SK-N-SH (cell line): ENCODE measurements around the gene DZIP1. TPM values are rescaled to one million over a fixed set of nuclear protein-coding genes. Genes with fewer than 3 reads are reported as not detected.

Experiments
- CTCF ChIA-PET: fragments of 300-600, 350-600 bp; formaldehyde crosslinking; extraction: SDS; loops from one replicate; lab custom pipeline; 2021; lab: Yijun Ruan, JAX
- POLR2A ChIA-PET: fragments of 350-600 bp; sonication (Branson Sonifier 250); formaldehyde crosslinking; extraction: SDS; loops from one replicate; lab custom pipeline; 2020; ENCODE audit warnings: antibody characterized with exemption, inconsistent platforms; lab: Yijun Ruan, JAX
- DNase-seq: peaks from one replicate; pipeline ENCODE4 v3.0.0; 2012
- H2AFZ ChIP-seq: fragments of 200-600 bp; sonication (generic); 2 replicates; pipeline ENCODE4 v1.8.1; 2016; ENCODE audit warnings: antibody characterized with exemption, mild to moderate bottlenecking, low read depth
- H3F3A ChIP-seq: fragments of 200-600 bp; sonication (generic); replicated peaks from 2 replicates; pipeline ENCODE3; 2016; ENCODE audit warnings: antibody characterized with exemption, mild to moderate bottlenecking; ENCODE audit not compliant: insufficient read depth
- H3K27ac ChIP-seq, 2 experiments: fragments of 200-500 bp in 1 of 2; fragments of 200-600 bp in 1 of 2; sonication (Bioruptor generic) in 1 of 2; sonication (generic), shearing (Covaris generic) in 1 of 2; 2 replicates each; pipeline versions ENCODE4 v1.5.1 to v1.6.1; 2014 to 2016; ENCODE audit warnings: low read depth in 2 of 2, inconsistent platforms in 1 of 2, low read length in 1 of 2, mild to moderate bottlenecking in 1 of 2, mixed read lengths in 1 of 2
- H3K27me3 ChIP-seq: fragments of 200-600 bp; sonication (generic), shearing (Covaris generic); 2 replicates; pipeline ENCODE4 v1.6.1; 2016; ENCODE audit warnings: mixed run types; ENCODE audit not compliant: insufficient read depth
- H3K36me3 ChIP-seq, 2 experiments: fragments of 200-500 bp in 1 of 2; fragments of 200-600 bp in 1 of 2; sonication (Bioruptor generic) in 1 of 2; sonication (generic) in 1 of 2; replicated peaks in 1 of 2; 2 replicates each; pipeline versions ENCODE3 to v1.5.1; 2014 to 2016; ENCODE audit warnings: low read length in 1 of 2, mild to moderate bottlenecking in 1 of 2; ENCODE audit not compliant: insufficient read depth in 2 of 2, control insufficient read depth in 1 of 2
- H3K4me1 ChIP-seq, 2 experiments: fragments of 200-500 bp in 1 of 2; fragments of 200-600 bp in 1 of 2; sonication (Bioruptor generic) in 1 of 2; sonication (generic), shearing (Covaris generic) in 1 of 2; 2 replicates each; pipeline versions ENCODE4 v1.5.1 to v1.6.1; 2014 to 2016; ENCODE audit warnings: low read depth in 1 of 2, low read length in 1 of 2, mixed run types in 1 of 2; ENCODE audit not compliant: insufficient read depth in 2 of 2, control insufficient read depth in 1 of 2
- H3K4me2 ChIP-seq: fragments of 200-600 bp; sonication (generic), shearing (Covaris generic); 2 replicates; pipeline ENCODE4 v1.6.1; 2017; ENCODE audit warnings: mixed run types
- H3K4me3 ChIP-seq, 2 experiments: fragments of 200-500 bp in 1 of 2; fragments of 200-600 bp in 1 of 2; sonication (Bioruptor generic) in 1 of 2; sonication (generic), shearing (Covaris generic) in 1 of 2; 2 replicates each; pipeline versions ENCODE4 v1.5.1 to v1.8.1; 2014 to 2016; ENCODE audit warnings: low read depth in 2 of 2, inconsistent platforms in 1 of 2, low read length in 1 of 2, mild to moderate bottlenecking in 1 of 2, mixed read lengths in 1 of 2, moderate library complexity in 1 of 2
- H3K79me2 ChIP-seq: fragments of 200-600 bp; sonication (generic); 2 replicates; pipeline ENCODE4 v1.8.1; 2017; ENCODE audit warnings: mild to moderate bottlenecking; ENCODE audit not compliant: insufficient read depth
- H3K9ac ChIP-seq: fragments of 200-600 bp; sonication (generic); 2 replicates; pipeline ENCODE4 v1.6.1; 2017; ENCODE audit warnings: mixed run types
- H3K9me2 ChIP-seq: fragments of 200-600 bp; sonication (generic); 2 replicates; pipeline ENCODE4 v1.6.1; 2017; ENCODE audit warnings: mixed run types
- H3K9me3 ChIP-seq: fragments of 200-600 bp; sonication (generic); 2 replicates; pipeline ENCODE4 v1.6.1; 2017; ENCODE audit warnings: mixed run types, mild to moderate bottlenecking, moderate library complexity
- H4K20me1 ChIP-seq: fragments of 200-600 bp; sonication (generic); 2 replicates; pipeline ENCODE4 v1.6.1; 2017; ENCODE audit warnings: mild to moderate bottlenecking, mixed run types; ENCODE audit not compliant: insufficient read depth
- EP300 ChIP-seq, 2 experiments: IDR thresholded peaks; 2 replicates each; pipeline versions ENCODE4 v1.4.0 to v1.6.1; 2012; ENCODE audit warnings: borderline replicate concordance in 1 of 2, low read depth in 1 of 2, low read length in 1 of 2
- FOSL2 ChIP-seq: IDR thresholded peaks from 2 replicates; pipeline ENCODE4 v1.4.0; 2012; ENCODE audit warnings: low read depth, mild to moderate bottlenecking, moderate library complexity, borderline replicate concordance
- FOXM1 ChIP-seq: IDR thresholded peaks from 2 replicates; pipeline ENCODE4 v1.4.0; 2012; ENCODE audit warnings: low read depth, mild to moderate bottlenecking
- GABPA ChIP-seq: IDR thresholded peaks from 2 replicates; pipeline ENCODE4 v1.4.0; 2012; ENCODE audit warnings: low read depth, mild to moderate bottlenecking
- GATA2 ChIP-seq: sonication (generic); formaldehyde crosslinking; IDR thresholded peaks from 2 replicates; pipeline ENCODE4 v1.5.0; 2020; ENCODE audit warnings: mild to moderate bottlenecking, missing genetic modification reagents
- JUND ChIP-seq: IDR thresholded peaks from 2 replicates; pipeline ENCODE4 v1.4.0; 2012
- MEF2A ChIP-seq: IDR thresholded peaks from 2 replicates; pipeline ENCODE4 v1.4.0; 2012; ENCODE audit warnings: low read depth, borderline replicate concordance
- MXI1 ChIP-seq: IDR thresholded peaks from 2 replicates; pipeline ENCODE4 v1.6.1; 2012; ENCODE audit warnings: mild to moderate bottlenecking, low read depth, low read length, improper control_type of control experiment
- NFIC ChIP-seq: IDR thresholded peaks from 2 replicates; pipeline ENCODE4 v1.4.0; 2012; ENCODE audit warnings: borderline replicate concordance
- NRF1 ChIP-seq: IDR thresholded peaks from 2 replicates; pipeline ENCODE4 v1.6.1; 2012; ENCODE audit warnings: low read depth, mild to moderate bottlenecking, low read length
- POLR2AphosphoS5 ChIP-seq: IDR thresholded peaks from 2 replicates; pipeline ENCODE4 v1.6.1; 2012; ENCODE audit warnings: low read depth, low read length
- RAD21 ChIP-seq: IDR thresholded peaks from 2 replicates; pipeline ENCODE4 v1.6.1; 2012; ENCODE audit warnings: mild to moderate bottlenecking, low read length
- RFX5 ChIP-seq: IDR thresholded peaks from 2 replicates; pipeline ENCODE4 v1.6.1; 2012; ENCODE audit warnings: mild to moderate bottlenecking, improper control_type of control experiment, low read length
- RXRA ChIP-seq: IDR thresholded peaks from 2 replicates; pipeline ENCODE4 v1.4.0; 2012; ENCODE audit warnings: low read depth, mild to moderate bottlenecking, borderline replicate concordance
- SIN3A ChIP-seq: IDR thresholded peaks from 2 replicates; pipeline ENCODE4 v1.6.1; 2012; ENCODE audit warnings: low read depth, mild to moderate bottlenecking, low read length, moderate library complexity, borderline replicate concordance
- SMC3 ChIP-seq: IDR thresholded peaks from 2 replicates; pipeline ENCODE4 v1.6.1; 2012; ENCODE audit warnings: low read depth, low read length, improper control_type of control experiment
- TAF1 ChIP-seq: IDR thresholded peaks from 2 replicates; pipeline ENCODE4 v1.6.1; 2012; ENCODE audit warnings: low read depth, mild to moderate bottlenecking, low read length, moderate library complexity, borderline replicate concordance
- TCF12 ChIP-seq: IDR thresholded peaks from 2 replicates; pipeline ENCODE4 v1.4.0; 2012
- WGBS: methylation state at CpG from one replicate; pipeline ENCODE4 v1.1.6; 2017; ENCODE audit warnings: low lambda C conversion rate; 5-methylcytosine and 5-hydroxymethylcytosine counted together
- polyA plus RNA-seq, 3 experiments: library from polyadenylated mRNA; depleted of rRNA; stranded (reverse); fragments of >200 nt; gene quantifications; 2 replicates each; pipeline ENCODE4 v1.2.3, GENCODE V29; 2012
- TF ChIP-seq, protein P1 (sequence below): IDR thresholded peaks from 2 replicates; pipeline ENCODE4; 2012
- TF ChIP-seq, protein P2 (sequence below): IDR thresholded peaks from 2 replicates; pipeline ENCODE4 v1.4.0; 2012; ENCODE audit warnings: low read depth, borderline replicate concordance
- TF ChIP-seq, protein P3 (sequence below): IDR thresholded peaks from 2 replicates; pipeline ENCODE4 v1.4.0; 2012; ENCODE audit warnings: low read depth, borderline replicate concordance
- TF ChIP-seq, protein P4 (sequence below): IDR thresholded peaks from 2 replicates; pipeline ENCODE4 v1.4.0; 2012; ENCODE audit warnings: low read depth
- TF ChIP-seq, protein P5 (sequence below): fragments of 150-350 bp; IDR thresholded peaks from 2 replicates; pipeline ENCODE4 v1.6.1; 2016; ENCODE audit warnings: mild to moderate bottlenecking, low read depth, low read length

Gene DZIP1
- polyA plus RNA-seq, 1 of the 3 experiments (the other 2 are of a cell fraction), result 15.0 TPM

DNA sequence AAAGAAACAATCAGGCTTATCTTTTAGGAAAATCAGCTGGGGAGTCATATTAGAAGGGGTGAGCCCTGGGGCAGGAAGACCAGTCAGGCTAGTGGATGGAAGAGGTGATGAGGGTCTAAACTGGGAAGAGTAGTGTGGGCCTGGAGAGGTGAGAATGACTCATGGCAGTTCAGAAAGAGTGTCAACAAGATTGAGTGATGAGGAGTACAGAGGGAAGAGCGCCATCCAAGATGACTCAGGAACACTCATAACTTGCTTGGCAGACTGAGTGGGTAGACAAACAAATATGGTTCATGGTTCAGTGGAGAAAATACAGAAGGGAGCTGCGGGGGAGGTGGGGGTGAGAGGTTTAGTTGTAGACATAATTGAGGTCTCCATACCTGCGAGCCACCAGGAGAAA lies 109.3 kb downstream of the DZIP1 start (continued):
- TF ChIP-seq FOSL2 (peak; percentile 82), TAF1 (no peak), RXRA (peak; percentile 69; the same call in 1 of the 2 replicates), POLR2AphosphoS5 (no peak), NFIC (peak; percentile 69), EP300 (IDR thresholded peaks at IDR 0.05; ENCODE audit: borderline replicate concordance in 1 of 2, low read depth in 1 of 2, low read length in 1 of 2) (peak in 1 of 2 experiments; percentile 49; a peak in 1 of 4 replicates), TCF12 (peak; percentile 39; the same call in 1 of the 2 replicates)
- TF ChIP-seq, protein P1, sequence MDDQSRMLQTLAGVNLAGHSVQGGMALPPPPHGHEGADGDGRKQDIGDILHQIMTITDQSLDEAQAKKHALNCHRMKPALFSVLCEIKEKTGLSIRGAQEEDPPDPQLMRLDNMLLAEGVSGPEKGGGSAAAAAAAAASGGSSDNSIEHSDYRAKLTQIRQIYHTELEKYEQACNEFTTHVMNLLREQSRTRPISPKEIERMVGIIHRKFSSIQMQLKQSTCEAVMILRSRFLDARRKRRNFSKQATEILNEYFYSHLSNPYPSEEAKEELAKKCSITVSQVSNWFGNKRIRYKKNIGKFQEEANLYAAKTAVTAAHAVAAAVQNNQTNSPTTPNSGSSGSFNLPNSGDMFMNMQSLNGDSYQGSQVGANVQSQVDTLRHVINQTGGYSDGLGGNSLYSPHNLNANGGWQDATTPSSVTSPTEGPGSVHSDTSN, result peak; percentile 90

DNA sequence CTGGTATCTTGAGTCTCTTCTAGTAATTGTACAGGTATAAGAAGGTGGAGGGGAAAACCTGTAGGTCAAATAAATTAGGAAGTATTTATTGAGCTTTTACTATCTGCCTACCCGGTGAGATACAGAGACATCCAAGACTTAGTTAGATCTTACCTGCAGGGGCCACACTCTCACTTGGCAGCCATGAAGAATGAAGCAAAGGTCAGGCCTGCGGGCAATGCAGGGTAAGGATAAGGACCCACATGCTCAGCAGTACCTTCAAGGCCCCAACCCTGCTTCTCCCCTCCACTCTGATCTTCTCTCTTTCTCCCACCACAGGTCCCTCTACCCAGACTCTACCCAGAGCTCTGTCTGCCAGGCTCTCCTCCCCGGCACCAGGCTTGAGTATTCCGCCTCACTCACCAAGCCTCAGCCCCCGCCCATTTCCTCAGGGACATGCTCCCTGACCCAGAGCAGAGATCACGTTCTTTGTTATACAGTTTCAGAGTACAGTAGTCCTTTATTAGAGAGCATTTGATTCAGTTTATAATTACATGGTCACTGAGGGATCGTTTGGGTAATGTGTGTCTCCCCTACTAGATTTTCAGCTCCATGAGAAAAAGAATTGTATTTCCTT lies 110.9 kb downstream of the DZIP1 start:
- H3K27ac ChIP-seq, result no peak overlapping the region
- no peaks in the 10 kb centered on the region for H3K9me2 ChIP-seq
- no peak overlapping the region for H3K4me2 ChIP-seq
- H3K36me3 ChIP-seq, result no peaks in the 10 kb centered on the region
- peaks cover 0 to 14% of the 10 kb centered on the region in 2 experiments; a peak in 2 of 4 replicates for H3K4me1 ChIP-seq
- ChIA-PET POLR2A (no interaction called here), CTCF (interaction anchor here (1.2 to 2.2 kb wide), 3 partner anchors 55 to 300 kb away, joined by 4 to 6 read pairs (median 4); no protein-coding TSS in a partner anchor)
- no peaks in the 10 kb centered on the region for H3K9me3 ChIP-seq
- H3K79me2 ChIP-seq, result no peaks in the 10 kb centered on the region
- H4K20me1 ChIP-seq, result no peaks in the 10 kb centered on the region
- TF ChIP-seq, protein P2, sequence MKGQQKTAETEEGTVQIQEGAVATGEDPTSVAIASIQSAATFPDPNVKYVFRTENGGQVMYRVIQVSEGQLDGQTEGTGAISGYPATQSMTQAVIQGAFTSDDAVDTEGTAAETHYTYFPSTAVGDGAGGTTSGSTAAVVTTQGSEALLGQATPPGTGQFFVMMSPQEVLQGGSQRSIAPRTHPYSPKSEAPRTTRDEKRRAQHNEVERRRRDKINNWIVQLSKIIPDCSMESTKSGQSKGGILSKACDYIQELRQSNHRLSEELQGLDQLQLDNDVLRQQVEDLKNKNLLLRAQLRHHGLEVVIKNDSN, result no peak
- no peak for TF ChIP-seq RFX5
- no peak for TF ChIP-seq TCF12
- TF ChIP-seq, protein P3, sequence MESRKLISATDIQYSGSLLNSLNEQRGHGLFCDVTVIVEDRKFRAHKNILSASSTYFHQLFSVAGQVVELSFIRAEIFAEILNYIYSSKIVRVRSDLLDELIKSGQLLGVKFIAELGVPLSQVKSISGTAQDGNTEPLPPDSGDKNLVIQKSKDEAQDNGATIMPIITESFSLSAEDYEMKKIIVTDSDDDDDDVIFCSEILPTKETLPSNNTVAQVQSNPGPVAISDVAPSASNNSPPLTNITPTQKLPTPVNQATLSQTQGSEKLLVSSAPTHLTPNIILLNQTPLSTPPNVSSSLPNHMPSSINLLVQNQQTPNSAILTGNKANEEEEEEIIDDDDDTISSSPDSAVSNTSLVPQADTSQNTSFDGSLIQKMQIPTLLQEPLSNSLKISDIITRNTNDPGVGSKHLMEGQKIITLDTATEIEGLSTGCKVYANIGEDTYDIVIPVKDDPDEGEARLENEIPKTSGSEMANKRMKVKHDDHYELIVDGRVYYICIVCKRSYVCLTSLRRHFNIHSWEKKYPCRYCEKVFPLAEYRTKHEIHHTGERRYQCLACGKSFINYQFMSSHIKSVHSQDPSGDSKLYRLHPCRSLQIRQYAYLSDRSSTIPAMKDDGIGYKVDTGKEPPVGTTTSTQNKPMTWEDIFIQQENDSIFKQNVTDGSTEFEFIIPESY, result no peak
- no peak for TF ChIP-seq FOSL2
- TF ChIP-seq JUND, result no peak
- TF ChIP-seq, protein P4, sequence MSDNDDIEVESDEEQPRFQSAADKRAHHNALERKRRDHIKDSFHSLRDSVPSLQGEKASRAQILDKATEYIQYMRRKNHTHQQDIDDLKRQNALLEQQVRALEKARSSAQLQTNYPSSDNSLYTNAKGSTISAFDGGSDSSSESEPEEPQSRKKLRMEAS, result no peak
- no peak for TF ChIP-seq RAD21
- TF ChIP-seq EP300 (IDR thresholded peaks at IDR 0.05; ENCODE audit: borderline replicate concordance in 1 of 2, low read depth in 1 of 2, low read length in 1 of 2), result no peak
- TF ChIP-seq MEF2A, result no peak
- TF ChIP-seq, protein P5, sequence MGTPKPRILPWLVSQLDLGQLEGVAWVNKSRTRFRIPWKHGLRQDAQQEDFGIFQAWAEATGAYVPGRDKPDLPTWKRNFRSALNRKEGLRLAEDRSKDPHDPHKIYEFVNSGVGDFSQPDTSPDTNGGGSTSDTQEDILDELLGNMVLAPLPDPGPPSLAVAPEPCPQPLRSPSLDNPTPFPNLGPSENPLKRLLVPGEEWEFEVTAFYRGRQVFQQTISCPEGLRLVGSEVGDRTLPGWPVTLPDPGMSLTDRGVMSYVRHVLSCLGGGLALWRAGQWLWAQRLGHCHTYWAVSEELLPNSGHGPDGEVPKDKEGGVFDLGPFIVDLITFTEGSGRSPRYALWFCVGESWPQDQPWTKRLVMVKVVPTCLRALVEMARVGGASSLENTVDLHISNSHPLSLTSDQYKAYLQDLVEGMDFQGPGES, result no peak
- no peak for TF ChIP-seq SMC3
- no peak for TF ChIP-seq FOXM1
- TF ChIP-seq GATA2, result no peak
- no peak for TF ChIP-seq SIN3A
- no peak for TF ChIP-seq NRF1
- no peak for TF ChIP-seq MXI1
- no peak for TF ChIP-seq NFIC
- no peak for TF ChIP-seq GABPA
- H3K4me3 ChIP-seq, result no peak overlapping the region
- H3F3A ChIP-seq, result peaks cover 13% of the 10 kb centered on the region
- H3K9ac ChIP-seq, result no peak overlapping the region
- no peak for DNase-seq
- H3K27me3 ChIP-seq, result no peaks in the 10 kb centered on the region
- WGBS, result 92% methylated on average over 7 of the region's 7 CpGs
- H2AFZ ChIP-seq, result no peak overlapping the region
